ENCODE data around the gene ZIC1. TPM values are rescaled to one million over a fixed set of nuclear protein-coding genes. Genes with fewer than 3 reads are reported as not detected.
A peak's percentile ranks its signal among the peaks of the same experiment; 100 is the strongest.

ZIC1 gene
- polyA plus RNA-seq, 1 donor (not counting 4 experiments of a cell fraction or from before 2014, with no cell fraction given) = not detected

DNA sequence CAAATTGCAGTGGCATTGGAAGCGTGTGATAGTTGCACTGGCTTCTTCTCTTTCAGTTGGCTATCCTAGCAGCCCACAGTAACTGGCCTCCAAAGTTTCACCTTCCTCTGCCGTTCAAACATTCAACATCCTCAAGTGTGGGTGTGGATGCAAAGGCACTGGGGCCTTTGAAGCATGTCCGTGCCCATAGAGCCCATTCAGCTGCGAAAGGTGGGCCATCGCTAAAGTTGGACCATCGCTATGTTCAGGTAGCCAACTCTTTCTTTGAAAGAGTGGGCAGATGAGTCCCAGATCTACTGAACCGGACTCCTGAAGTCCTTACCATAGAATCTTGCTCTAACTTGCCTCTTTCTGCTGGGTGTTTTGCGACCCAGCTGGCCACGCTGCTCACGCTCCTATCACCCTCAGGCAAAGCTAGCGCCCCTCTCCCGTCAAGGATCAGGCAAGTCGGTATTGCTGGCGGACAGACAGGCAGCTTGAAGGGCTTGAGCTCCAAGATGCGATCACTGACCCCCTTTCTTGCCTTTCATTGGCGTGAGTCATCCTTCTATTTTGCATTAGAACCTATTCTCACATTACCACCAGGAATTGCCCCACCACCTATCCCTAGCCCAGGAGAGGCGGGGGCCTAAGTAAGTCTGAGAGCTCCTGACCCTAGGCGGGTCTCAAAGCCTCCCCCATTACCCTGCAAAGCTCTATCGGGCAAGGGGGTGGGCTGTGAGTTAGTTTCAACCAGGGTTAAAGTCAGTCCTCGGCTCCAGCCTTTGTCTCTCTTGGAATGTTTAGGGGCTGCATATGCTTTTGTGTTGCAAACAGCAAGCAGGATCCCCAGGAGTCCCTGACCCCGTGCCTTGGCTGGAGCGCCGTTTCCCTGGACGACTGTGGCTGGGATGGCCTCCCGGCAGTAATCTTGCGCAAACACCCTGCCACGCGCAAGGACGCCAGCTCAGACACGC lies 31.5 kb upstream of the ZIC1 start:
- Histone ChIP-seq H3K4me2 (ENCODE audit: control insufficient read depth, extremely low read depth, insufficient read depth, low read depth, low read length) (no peak overlapping the region), H3K27me3 (ENCODE audit: control insufficient read depth, extremely low read depth, insufficient read depth, low read length) (peaks cover 60% of the 10 kb centered on the region)
- FAIRE-seq = no peak

DNA sequence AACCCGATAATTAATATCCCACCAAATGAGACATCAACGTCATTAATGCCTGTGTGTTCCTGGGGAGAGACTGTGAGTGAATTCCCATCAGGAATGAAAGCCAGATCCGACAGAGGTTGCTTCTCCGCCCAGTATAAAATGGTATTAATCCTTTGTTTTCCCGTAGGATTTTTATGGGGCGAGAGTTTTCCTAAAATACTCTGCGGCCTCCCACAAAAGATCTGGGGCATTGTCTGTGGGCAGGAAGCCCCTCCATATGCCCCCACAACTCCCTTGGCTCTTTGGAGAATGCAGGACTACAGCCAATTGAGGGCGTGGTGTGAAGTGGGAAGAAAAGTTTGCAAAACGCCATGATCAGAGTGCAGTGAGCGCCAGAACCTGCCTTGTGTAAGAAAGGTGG lies 29.5 kb upstream of the ZIC1 start:
- H3K27me3 ChIP-seq (ENCODE audit: control insufficient read depth, extremely low read depth, insufficient read depth, low read length) = peaks cover 63% of the 10 kb centered on the region
- no peaks in the 10 kb centered on the region for H3K9me1 ChIP-seq (ENCODE audit: control insufficient read depth, extremely low read depth, insufficient read depth, low read length)
- no peak overlapping the region for H3K4me3 ChIP-seq (ENCODE audit: control insufficient read depth in 2 of 3, extremely low read depth in 1 of 3, insufficient read depth in 2 of 3, low read depth in 1 of 3, low read length in 3 of 3)
- H3K36me3 ChIP-seq (ENCODE audit: control insufficient read depth in 2 of 2, extremely low read depth in 1 of 2, insufficient read depth in 2 of 2, low read length in 2 of 2) = no peaks in the 10 kb centered on the region
- no peaks in the 10 kb centered on the region for H3K79me2 ChIP-seq (ENCODE audit: control insufficient read depth, insufficient read depth, low read length)
- dilution Hi-C loops (cut with MboI; ENCODE audit: extremely low pct_ligation_motif_present, low sequenced_read_pairs) = no loop called here
- no peak overlapping the region for H2AFZ ChIP-seq (ENCODE audit: control insufficient read depth, low read length)
- H4K20me1 ChIP-seq (ENCODE audit: control insufficient read depth, extremely low read depth, insufficient read depth, low read length) = no peaks in the 10 kb centered on the region
- H3K9ac ChIP-seq (ENCODE audit: control insufficient read depth, extremely low read depth, insufficient read depth, low read length) = no peak overlapping the region
- H3K9me3 ChIP-seq (ENCODE audit: control insufficient read depth, low read depth, low read length) = no peaks in the 10 kb centered on the region
- TF ChIP-seq, protein P1, sequence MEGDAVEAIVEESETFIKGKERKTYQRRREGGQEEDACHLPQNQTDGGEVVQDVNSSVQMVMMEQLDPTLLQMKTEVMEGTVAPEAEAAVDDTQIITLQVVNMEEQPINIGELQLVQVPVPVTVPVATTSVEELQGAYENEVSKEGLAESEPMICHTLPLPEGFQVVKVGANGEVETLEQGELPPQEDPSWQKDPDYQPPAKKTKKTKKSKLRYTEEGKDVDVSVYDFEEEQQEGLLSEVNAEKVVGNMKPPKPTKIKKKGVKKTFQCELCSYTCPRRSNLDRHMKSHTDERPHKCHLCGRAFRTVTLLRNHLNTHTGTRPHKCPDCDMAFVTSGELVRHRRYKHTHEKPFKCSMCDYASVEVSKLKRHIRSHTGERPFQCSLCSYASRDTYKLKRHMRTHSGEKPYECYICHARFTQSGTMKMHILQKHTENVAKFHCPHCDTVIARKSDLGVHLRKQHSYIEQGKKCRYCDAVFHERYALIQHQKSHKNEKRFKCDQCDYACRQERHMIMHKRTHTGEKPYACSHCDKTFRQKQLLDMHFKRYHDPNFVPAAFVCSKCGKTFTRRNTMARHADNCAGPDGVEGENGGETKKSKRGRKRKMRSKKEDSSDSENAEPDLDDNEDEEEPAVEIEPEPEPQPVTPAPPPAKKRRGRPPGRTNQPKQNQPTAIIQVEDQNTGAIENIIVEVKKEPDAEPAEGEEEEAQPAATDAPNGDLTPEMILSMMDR (optimal IDR thresholded peaks at IDR 0.05 in 1 of 3, IDR thresholded peaks at IDR 0.05 in 1 of 3, conservative IDR thresholded peaks at IDR 0.05 in 1 of 3; ENCODE audit: extremely low read depth in 1 of 3, insufficient read depth in 2 of 3, low read length in 3 of 3) = no peak
- TF ChIP-seq EZH2 (IDR thresholded peaks at IDR 0.05; ENCODE audit: low read length) = peak; percentile 36
- no peak overlapping the region for H3K27ac ChIP-seq (ENCODE audit: control insufficient read depth, insufficient read depth, low read length)
- no peak for DNase-seq (ENCODE audit: low read depth, low spot score)
- no peak overlapping the region for H3K4me2 ChIP-seq (ENCODE audit: control insufficient read depth, extremely low read depth, insufficient read depth, low read depth, low read length)
- H3K4me1 ChIP-seq (ENCODE audit: control insufficient read depth, extremely low read depth, insufficient read depth, low read length) = no peaks in the 10 kb centered on the region
- FAIRE-seq = no peak

More for the DNA sequence above, 31.5 kb upstream of the ZIC1 start:
- DNase-seq (ENCODE audit: low read depth, low spot score) = no peak
- no peaks in the 10 kb centered on the region for H4K20me1 ChIP-seq (ENCODE audit: control insufficient read depth, extremely low read depth, insufficient read depth, low read length)
- no peak overlapping the region for H3K9ac ChIP-seq (ENCODE audit: control insufficient read depth, extremely low read depth, insufficient read depth, low read length)
- H3K36me3 ChIP-seq (ENCODE audit: control insufficient read depth in 2 of 2, extremely low read depth in 1 of 2, insufficient read depth in 2 of 2, low read length in 2 of 2) = no peaks in the 10 kb centered on the region
- H2AFZ ChIP-seq (ENCODE audit: control insufficient read depth, low read length) = no peak overlapping the region
- no peaks in the 10 kb centered on the region for H3K4me1 ChIP-seq (ENCODE audit: control insufficient read depth, extremely low read depth, insufficient read depth, low read length)
- no peak overlapping the region for H3K27ac ChIP-seq (ENCODE audit: control insufficient read depth, insufficient read depth, low read length)
- H3K9me3 ChIP-seq (ENCODE audit: control insufficient read depth, low read depth, low read length) = no peaks in the 10 kb centered on the region
- dilution Hi-C loops (cut with MboI; ENCODE audit: extremely low pct_ligation_motif_present, low sequenced_read_pairs) = no loop called here
- no peak overlapping the region for H3K4me3 ChIP-seq (ENCODE audit: control insufficient read depth in 2 of 3, extremely low read depth in 1 of 3, insufficient read depth in 2 of 3, low read depth in 1 of 3, low read length in 3 of 3)
- H3K9me1 ChIP-seq (ENCODE audit: control insufficient read depth, extremely low read depth, insufficient read depth, low read length) = no peaks in the 10 kb centered on the region
- TF ChIP-seq EZH2 (IDR thresholded peaks at IDR 0.05; ENCODE audit: low read length) = peak; percentile 52
- TF ChIP-seq, protein P1 (optimal IDR thresholded peaks at IDR 0.05 in 1 of 3, IDR thresholded peaks at IDR 0.05 in 1 of 3, conservative IDR thresholded peaks at IDR 0.05 in 1 of 3; ENCODE audit: extremely low read depth in 1 of 3, insufficient read depth in 2 of 3, low read length in 3 of 3) = no peak
- H3K79me2 ChIP-seq (ENCODE audit: control insufficient read depth, insufficient read depth, low read length) = no peaks in the 10 kb centered on the region

Data from keratinocyte (primary cell).